T-helper 2 cell treated with Interferon-gamma antibody and Interleukin-4, amounts not matched to agents 100 ng/mL and 5 ng/mL, for 36 hours (primary cell): ENCODE results near the gene TSPAN1. TPM values are rescaled to one million over a fixed set of nuclear protein-coding genes. Genes with fewer than 3 reads are reported as not detected.
"Not testable (repeated sequence)": the region's sequence is repeated elsewhere in the genome, so short reads cannot be mapped to it uniquely, and the experiment has no call there.

Experiments
- intact Hi-C: fragments of 100-400 bp; cut with micrococcal nuclease; formaldehyde crosslinking; loops from one replicate; pipeline ENCODE4 v1.15.1; 2023
- total RNA-seq: library from RNA; stranded (reverse); gene quantifications from 2 replicates; pipeline ENCODE4 v1.2.3, GENCODE V29; 2022

The TSPAN1 gene
- total RNA-seq, 1 donor from 2014 or later: not detected

- intact Hi-C loops: no loop called here
These were observed 36.2 kb downstream of the TSPAN1 start for GRCh38 chr1:46211051-46211450.

DNA sequence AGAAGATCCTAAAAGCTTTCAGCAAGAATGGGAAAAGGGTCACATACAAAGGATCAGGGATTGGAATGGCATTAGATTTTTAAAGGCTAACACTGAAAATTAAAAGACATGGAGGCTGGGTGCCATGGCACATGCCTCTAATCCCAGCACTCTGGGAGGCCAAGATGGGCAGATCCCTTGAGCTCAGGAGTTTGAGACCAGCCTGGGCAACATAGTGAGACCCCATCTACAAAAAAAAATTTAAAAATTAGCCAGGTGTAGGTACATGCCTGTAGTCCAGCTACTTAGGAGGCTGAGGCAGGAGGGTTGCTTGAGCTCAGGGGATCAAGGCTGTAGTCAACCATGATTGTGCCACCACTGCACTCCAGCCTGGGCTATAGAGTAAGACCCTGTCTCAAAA is 40.6 kb downstream of the TSPAN1 start:
- intact Hi-C loops: no loop called here

DNA sequence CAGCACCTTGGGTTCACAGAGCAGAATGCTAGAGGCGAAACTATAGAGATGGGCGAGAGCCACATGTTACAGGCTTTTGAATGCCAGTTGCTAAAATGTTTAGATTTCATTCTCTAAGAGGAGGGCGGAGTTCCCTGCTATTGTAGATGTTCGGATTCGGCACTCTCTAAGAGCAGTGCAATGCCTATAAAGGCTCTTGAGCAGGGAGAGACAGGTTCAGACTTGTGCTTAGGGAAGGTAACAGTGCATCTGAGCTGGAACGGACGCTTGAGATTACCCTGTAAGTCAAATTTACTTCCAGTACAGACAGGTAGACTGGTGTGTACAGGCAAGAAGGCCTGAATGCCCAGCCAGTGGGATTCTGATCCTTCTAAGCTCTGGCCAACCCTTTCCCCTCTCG is 43.6 kb downstream of the TSPAN1 start:
- intact Hi-C loops: no loop called here

DNA sequence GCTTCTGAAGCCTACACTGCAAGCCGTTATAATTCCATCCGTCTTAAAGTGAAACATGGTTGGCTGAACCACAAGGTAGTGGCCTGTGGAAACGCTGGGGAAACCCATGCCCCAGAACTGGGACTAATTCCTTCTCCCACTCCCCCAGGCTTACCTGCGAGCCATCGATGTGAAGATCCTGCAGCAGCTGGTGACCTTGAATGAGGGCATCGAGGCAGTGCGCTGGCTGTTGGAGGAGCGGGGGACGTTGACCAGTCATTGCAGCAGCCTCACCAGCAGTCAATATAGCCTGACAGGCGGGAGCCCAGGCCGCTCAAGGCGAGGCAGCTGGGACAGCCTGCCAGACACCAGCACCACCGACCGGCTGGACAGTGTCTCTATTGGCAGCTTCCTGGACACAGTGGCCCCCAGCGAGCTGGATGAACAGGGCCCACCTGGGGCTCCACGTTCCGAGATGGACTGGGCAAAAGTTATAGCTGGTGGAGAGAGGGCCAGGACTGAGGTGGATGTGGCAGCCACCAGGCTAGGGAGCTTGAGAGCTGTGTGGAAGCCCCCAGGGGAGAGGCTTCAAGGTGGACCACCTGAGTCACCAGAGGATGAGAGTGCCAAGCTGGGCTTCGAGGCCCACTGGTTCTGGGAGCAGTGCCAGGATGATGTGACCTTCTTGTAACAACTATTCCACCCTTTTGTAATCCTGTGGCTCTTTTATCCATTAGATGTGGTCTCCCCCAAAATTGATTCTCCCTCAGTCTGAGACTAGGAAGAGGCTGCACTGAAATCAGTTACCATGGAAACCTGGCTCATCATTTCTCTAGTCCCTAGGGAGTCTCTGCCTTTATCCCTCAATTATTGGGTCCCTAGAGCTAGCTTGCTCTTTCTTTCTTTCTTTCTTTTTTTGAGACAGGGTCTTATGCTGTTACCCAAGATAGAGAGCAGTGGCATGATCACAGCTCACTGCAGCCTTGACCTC is 44.9 kb downstream of the TSPAN1 start:
- intact Hi-C loops: no loop called here

- intact Hi-C loops: no loop called here
These were observed 45.9 kb downstream of the TSPAN1 start for GRCh38 chr1:46220808-46221207.

DNA sequence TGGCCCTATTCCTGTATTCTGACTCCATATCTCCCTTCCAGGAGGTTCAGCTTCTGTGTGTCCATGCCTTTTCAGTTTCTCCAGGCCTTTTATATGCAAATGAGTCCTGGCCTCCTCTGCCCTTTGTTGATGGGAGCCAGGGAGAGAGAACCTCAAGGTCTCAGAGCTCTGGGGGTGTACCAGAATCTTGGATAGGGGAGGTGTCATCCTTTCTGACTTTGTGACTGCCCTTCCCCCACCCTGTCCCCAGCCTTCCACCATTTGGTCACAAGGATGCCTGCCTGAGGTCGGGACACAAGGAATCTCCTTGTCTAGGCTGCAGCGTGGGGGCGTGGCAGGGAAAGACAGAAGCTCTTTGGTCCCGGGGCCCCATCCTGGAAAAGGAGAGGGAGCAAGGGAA is 46.9 kb downstream of the TSPAN1 start:
- intact Hi-C loops: loop anchor here (2.0 kb wide), 1 partner anchor 43 kb away; no protein-coding TSS in a partner anchor

DNA sequence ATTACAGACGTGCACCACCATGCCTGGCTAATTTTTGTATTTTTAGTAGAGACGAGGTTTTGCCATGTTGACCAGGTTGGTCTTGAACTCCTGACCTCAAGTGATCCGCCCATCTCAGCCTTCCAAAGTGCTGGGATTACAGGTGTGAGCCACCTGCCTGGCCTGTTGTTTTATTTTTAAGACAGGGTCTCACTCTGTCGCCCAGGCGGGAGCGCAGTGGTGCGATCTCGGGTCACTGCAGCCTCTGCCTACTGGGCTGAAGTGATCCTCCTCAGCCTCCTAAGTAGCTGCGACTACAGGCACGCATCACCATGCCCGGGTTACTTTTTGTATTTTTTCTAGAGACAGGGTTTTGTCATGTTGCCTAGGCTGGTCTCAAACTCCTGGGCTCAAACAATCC is 48.2 kb downstream of the TSPAN1 start:
- intact Hi-C loops: loop anchor here (1.0 to 2.0 kb wide), 2 partner anchors 44 to 186 kb away; no protein-coding TSS in a partner anchor

DNA sequence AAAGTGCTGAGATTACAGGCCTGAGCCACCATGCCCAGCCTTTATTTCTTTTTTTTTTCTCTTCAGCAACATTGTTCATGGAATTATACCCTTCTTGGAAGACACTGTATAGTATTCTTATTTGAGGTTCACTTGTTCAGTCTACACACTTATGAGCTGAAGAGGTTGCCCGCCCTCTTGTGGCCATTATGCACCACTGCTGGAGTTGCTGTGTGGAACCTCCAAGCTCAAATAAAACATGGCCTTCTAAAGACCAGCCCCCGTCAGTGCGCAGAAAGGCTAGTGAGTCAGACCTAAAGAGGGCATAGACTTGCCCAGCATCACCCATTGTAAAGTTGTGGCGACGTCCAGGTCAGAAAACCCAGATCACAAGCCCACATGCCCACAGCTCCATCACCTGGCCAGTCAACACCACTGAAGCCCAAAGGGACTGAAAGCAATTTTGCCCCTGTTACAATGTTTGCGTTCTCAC is 48.6 kb downstream of the TSPAN1 start:
- intact Hi-C loops: loop anchor here (1.0 to 2.0 kb wide), 2 partner anchors 45 to 186 kb away; no protein-coding TSS in a partner anchor

DNA sequence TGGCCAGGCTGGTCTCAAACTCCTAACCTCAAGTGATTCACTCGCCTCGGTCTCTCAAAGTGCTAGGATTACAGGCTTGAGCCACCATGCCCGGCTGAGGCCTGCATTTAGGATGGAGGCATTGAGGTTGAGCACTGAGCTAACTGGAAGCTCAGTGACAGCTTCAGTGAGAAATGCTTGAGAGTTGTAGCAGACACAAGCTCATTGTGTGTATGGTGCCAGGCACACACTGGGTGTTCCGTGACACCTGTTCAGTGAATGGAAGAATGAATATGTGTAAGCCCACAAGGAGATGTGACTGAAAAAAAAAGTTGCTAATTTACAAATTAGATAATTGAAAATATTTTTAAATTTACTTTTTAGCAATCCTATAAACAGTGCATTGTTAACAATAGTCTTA is 50.1 kb downstream of the TSPAN1 start:
- intact Hi-C loops: no loop called here

DNA sequence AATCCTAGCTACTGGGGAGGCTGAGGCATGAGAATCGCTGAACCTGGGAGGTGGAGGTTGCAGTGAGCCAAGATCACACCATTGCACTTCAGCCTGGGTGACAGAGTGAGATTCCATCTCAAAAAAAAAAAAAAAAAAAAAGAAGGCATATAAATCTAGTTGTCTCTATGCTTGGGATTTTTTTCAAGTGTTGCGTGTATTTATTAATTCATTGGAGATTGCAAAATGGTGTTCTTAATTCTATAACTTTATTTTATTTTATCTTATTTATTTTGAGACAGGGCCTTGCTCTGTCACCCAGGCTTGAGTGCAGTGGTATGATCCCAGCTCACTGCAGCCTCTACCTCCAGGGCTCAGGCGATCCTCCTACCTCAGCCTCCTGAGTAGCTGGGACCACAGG is 56.3 kb downstream of the TSPAN1 start:
- intact Hi-C loops: not testable (repeated sequence)

Other genes with a start within 250 kb of the TSPAN1 start
- gene PIK3R3, start 42.5 kb upstream of the TSPAN1 start, total RNA-seq: 3.7 and 5.5 TPM in 2 replicates
- gene P3R3URF, start 1.4 kb downstream of the TSPAN1 start, total RNA-seq: not detected in 2 replicates
- gene POMGNT1, start 23.3 kb downstream of the TSPAN1 start, total RNA-seq: 36.8 and 38.7 TPM in 2 replicates
- 0.09 and 0.14 TPM in 2 replicates for gene LURAP1, start 28.2 kb downstream of the TSPAN1 start, total RNA-seq
- 47.1 and 50.3 TPM in 2 replicates for gene RAD54L, start 72.7 kb downstream of the TSPAN1 start, total RNA-seq
- gene LRRC41, start 128.5 kb downstream of the TSPAN1 start, total RNA-seq: 46.2 and 47.0 TPM in 2 replicates
- gene UQCRH, start 128.6 kb downstream of the TSPAN1 start, total RNA-seq: 271 and 283 TPM in 2 replicates
- gene NSUN4, start 165.7 kb downstream of the TSPAN1 start, total RNA-seq: 22.6 and 24.2 TPM in 2 replicates
- gene FAAH, start 219.2 kb downstream of the TSPAN1 start, total RNA-seq: 2.9 and 5.1 TPM in 2 replicates